Breast epithelium (tissue), 4 donors: ENCODE measurements around the gene SCO1. TPM values are rescaled to one million over a fixed set of nuclear protein-coding genes. Genes with fewer than 3 reads are reported as not detected.
A peak's percentile ranks its signal among the peaks of the same experiment; 100 is the strongest.
"Not testable (repeated sequence)": the region's sequence is repeated elsewhere in the genome, so short reads cannot be mapped to it uniquely, and the experiment has no call there.

ENCODE experiments used
- DNase-seq, 2 donors: peaks; one replicate each; pipeline ENCODE4 v3.0.0-alpha.2; 2019; ENCODE audit warnings: low spot score in 2 of 2
- H3K27ac ChIP-seq, 2 donors: fragments of 200-600 bp; sonication (generic) in 1 of 2; one replicate each; pipeline ENCODE4 v1.5.1; 2016 to 2019; ENCODE audit warnings: mild to moderate bottlenecking in 1 of 2
- H3K27me3 ChIP-seq, 2 donors: fragments of 200-600 bp; sonication (generic) in 1 of 2; one replicate each; pipeline versions ENCODE4 v1.5.1 to v1.6.0; 2017 to 2019; ENCODE audit warnings: control low read depth in 1 of 2, mild to moderate bottlenecking in 1 of 2
- H3K36me3 ChIP-seq: fragments of 200-600 bp; one replicate; pipeline ENCODE4 v1.5.1; 2019
- H3K4me1 ChIP-seq, 2 donors: fragments of 200-600 bp; sonication (generic); one replicate each; pipeline ENCODE4 v1.5.1; 2016 to 2019; ENCODE audit warnings: control low read depth in 1 of 2
- H3K4me3 ChIP-seq, 3 donors: fragments of 200-600 bp; sonication (generic); 1 replicate in 2 of 3; 2 replicates in 1 of 3; pipeline ENCODE4 v1.5.1; 2016 to 2019; ENCODE audit warnings: mild to moderate bottlenecking in 3 of 3, moderate library complexity in 2 of 3
- H3K9me3 ChIP-seq, 2 donors: fragments of 200-600 bp; sonication (generic) in 1 of 2; one replicate each; pipeline ENCODE4 v1.5.1; 2016 to 2019; ENCODE audit warnings: control low read depth in 1 of 2
- CTCF ChIP-seq, 3 donors: fragments of 450-650 bp; IDR thresholded peaks; one replicate each; pipeline ENCODE4 v1.5.1; 2016 to 2017; ENCODE audit warnings: antibody characterized with exemption in 3 of 3, mild to moderate bottlenecking in 3 of 3, moderate library complexity in 3 of 3
- POLR2A ChIP-seq: fragments of 450-650 bp; IDR thresholded peaks from one replicate; pipeline ENCODE4 v1.6.1; 2016; ENCODE audit warnings: antibody characterized with exemption, mild to moderate bottlenecking, moderate library complexity
- POLR2AphosphoS5 ChIP-seq, 3 donors: sonication (generic); formaldehyde crosslinking; IDR thresholded peaks; one replicate each; pipeline ENCODE4 v1.6.1; 2017; ENCODE audit warnings: antibody characterized with exemption in 3 of 3
- intact Hi-C: fragments of 100-400 bp; cut with DNase I; formaldehyde crosslinking; loops from one replicate; pipeline ENCODE4 v1.15.1; 2023; ENCODE audit warnings: low total_unique reads
- total RNA-seq, 3 donors: library from RNA; depleted of rRNA; stranded (reverse); fragments of >200 nt; gene quantifications; one replicate each; pipeline ENCODE4 v1.1.0, GENCODE V29; 2016

Gene SCO1
- total RNA-seq, 3 donors from 2014 or later, result 17.6 to 22.3 (median 19.3) TPM

- no peak for TF ChIP-seq CTCF (IDR thresholded peaks at IDR 0.05)
- no peak for TF ChIP-seq POLR2AphosphoS5 (IDR thresholded peaks at IDR 0.05)
- H3K9me3 ChIP-seq, result no peaks in the 10 kb centered on the region
- H3K4me1 ChIP-seq, result no peaks in the 10 kb centered on the region
- peak overlapping the region; percentile 95 to 96 for H3K27ac ChIP-seq
- intact Hi-C loops, result no loop called here
- H3K36me3 ChIP-seq, result no peaks in the 10 kb centered on the region
- no peak for DNase-seq
- H3K4me3 ChIP-seq, result peak overlapping the region; percentile 87 to 99 (median 96)
- no peaks in the 10 kb centered on the region for H3K27me3 ChIP-seq
Measured at GRCh38 chr17:10698096-10698818, 924 bp upstream of the SCO1 start.

GRCh38 chr17:10695875-10696407, 1.4 kb downstream of the SCO1 start:
- H3K4me3 ChIP-seq, result peak overlapping the region; percentile 87 to 99 (median 96)
- DNase-seq, intact Hi-C loops, H3K36me3 ChIP-seq, H3K27me3 ChIP-seq, H3K4me1 ChIP-seq, H3K27ac ChIP-seq, H3K9me3 ChIP-seq: not testable (repeated sequence)

- Histone ChIP-seq H3K4me3 (no peak overlapping the region), H3K27me3 (no peaks in the 10 kb centered on the region), H3K27ac (no peak overlapping the region), H3K9me3 (no peaks in the 10 kb centered on the region), H3K4me1 (no peaks in the 10 kb centered on the region), H3K36me3 (peaks cover 13% of the 10 kb centered on the region)
- intact Hi-C loops, result no loop called here
- no peak for TF ChIP-seq POLR2A
- DNase-seq, result no peak
Measured at GRCh38 chr17:10687499-10687898, 9.8 kb downstream of the SCO1 start.

- DNase-seq, result no peak
Measured at GRCh38 chr17:10683853-10684252, 13.5 kb downstream of the SCO1 start.

GRCh38 chr17:10681866-10682446, 15.4 kb downstream of the SCO1 start:
- Histone ChIP-seq H3K4me1 (no peaks in the 10 kb centered on the region), H3K27ac (no peak overlapping the region), H3K4me3 (no peak overlapping the region), H3K9me3 (no peaks in the 10 kb centered on the region), H3K27me3 (no peaks in the 10 kb centered on the region), H3K36me3 (peaks cover 17% of the 10 kb centered on the region)
- intact Hi-C loops, result no loop called here
- TF ChIP-seq POLR2AphosphoS5 (IDR thresholded peaks at IDR 0.05) (no peak), CTCF (IDR thresholded peaks at IDR 0.05) (no peak), POLR2A (no peak)
- DNase-seq, result no peak

More at GRCh38 chr17:10683853-10684252, 13.5 kb downstream of the SCO1 start:
- peaks cover 17% of the 10 kb centered on the region for H3K36me3 ChIP-seq
- no peak overlapping the region for H3K27ac ChIP-seq
- no peaks in the 10 kb centered on the region for H3K9me3 ChIP-seq
- H3K4me1 ChIP-seq, result no peaks in the 10 kb centered on the region
- TF ChIP-seq POLR2AphosphoS5 (IDR thresholded peaks at IDR 0.05) (no peak), POLR2A (no peak), CTCF (IDR thresholded peaks at IDR 0.05) (no peak)
- H3K4me3 ChIP-seq, result no peak overlapping the region
- intact Hi-C loops, result no loop called here
- no peaks in the 10 kb centered on the region for H3K27me3 ChIP-seq

- H3K4me3 ChIP-seq, result no peak overlapping the region
- H3K27me3 ChIP-seq, result no peaks in the 10 kb centered on the region
- H3K27ac ChIP-seq, result no peak overlapping the region
- no peak for TF ChIP-seq POLR2A
- TF ChIP-seq POLR2AphosphoS5 (IDR thresholded peaks at IDR 0.05), result no peak
- no peak for TF ChIP-seq CTCF (IDR thresholded peaks at IDR 0.05)
- DNase-seq, result no peak
- intact Hi-C loops, result no loop called here
- H3K9me3 ChIP-seq, result no peaks in the 10 kb centered on the region
- no peaks in the 10 kb centered on the region for H3K36me3 ChIP-seq
- no peaks in the 10 kb centered on the region for H3K4me1 ChIP-seq
Measured at GRCh38 chr17:10674704-10675103, 22.6 kb downstream of the SCO1 start.
